ENCODE results near the gene ZNF213. TPM values are rescaled to one million over a fixed set of nuclear protein-coding genes. Genes with fewer than 3 reads are reported as not detected.

ZNF213 gene
- total RNA-seq, 4 donors from 2014 or later, result 0.77 to 101 (median 11.1) TPM

DNA sequence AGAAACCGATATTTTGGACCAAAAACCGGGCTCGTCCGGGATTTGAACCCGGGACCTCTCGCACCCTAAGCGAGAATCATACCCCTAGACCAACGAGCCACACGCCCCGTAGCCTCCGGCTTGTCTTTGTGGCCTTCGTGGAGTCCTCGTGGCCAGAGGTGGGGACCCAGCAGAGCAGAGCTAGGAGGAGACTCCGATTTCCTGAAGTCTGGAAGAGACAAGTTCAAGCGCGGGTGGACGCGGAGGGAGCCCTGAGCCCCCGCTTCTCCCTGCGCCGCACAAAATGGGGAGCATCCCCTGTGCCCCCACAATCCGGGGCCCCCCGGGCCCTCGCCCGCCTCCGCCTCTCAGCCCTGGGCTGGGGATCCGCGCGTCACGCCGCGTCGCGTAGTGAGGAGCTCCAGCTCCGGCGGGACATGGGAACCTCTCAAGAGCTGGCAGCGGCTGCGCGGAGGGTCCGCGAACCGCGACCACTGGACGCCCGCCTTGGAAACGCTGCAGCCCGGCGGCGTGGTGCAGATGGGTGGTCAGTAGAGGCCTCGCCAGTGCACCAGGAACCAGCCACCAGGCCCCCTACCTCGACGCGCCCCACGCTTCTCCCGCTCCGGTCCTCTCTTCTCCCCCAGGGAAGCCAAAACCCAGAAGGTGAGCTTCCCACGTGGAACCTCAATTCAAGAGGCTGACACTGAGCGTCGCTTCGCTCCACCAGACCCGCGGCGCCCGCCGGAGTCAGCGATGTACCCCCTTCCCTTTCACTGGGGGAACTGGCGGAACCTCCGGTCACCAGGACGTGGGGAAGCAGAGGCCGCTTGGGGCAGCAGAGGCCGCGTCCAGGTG is 48.0 kb downstream of the ZNF213 start:
- H3K4me1 ChIP-seq, result no peaks in the 10 kb centered on the region
- intact Hi-C loops (cut with DNase I; ENCODE audit: low total_unique reads), result no loop called here
- TF ChIP-seq POLR2A (IDR thresholded peaks at IDR 0.05), result no peak
- TF ChIP-seq, protein P1, sequence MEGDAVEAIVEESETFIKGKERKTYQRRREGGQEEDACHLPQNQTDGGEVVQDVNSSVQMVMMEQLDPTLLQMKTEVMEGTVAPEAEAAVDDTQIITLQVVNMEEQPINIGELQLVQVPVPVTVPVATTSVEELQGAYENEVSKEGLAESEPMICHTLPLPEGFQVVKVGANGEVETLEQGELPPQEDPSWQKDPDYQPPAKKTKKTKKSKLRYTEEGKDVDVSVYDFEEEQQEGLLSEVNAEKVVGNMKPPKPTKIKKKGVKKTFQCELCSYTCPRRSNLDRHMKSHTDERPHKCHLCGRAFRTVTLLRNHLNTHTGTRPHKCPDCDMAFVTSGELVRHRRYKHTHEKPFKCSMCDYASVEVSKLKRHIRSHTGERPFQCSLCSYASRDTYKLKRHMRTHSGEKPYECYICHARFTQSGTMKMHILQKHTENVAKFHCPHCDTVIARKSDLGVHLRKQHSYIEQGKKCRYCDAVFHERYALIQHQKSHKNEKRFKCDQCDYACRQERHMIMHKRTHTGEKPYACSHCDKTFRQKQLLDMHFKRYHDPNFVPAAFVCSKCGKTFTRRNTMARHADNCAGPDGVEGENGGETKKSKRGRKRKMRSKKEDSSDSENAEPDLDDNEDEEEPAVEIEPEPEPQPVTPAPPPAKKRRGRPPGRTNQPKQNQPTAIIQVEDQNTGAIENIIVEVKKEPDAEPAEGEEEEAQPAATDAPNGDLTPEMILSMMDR (IDR thresholded peaks at IDR 0.05), result peak in 1 of 4 experiments; percentile 16
- no peaks in the 10 kb centered on the region for H3K9me3 ChIP-seq
- DNase-seq, result no peak
- H3K27ac ChIP-seq, result no peak overlapping the region
- no peaks in the 10 kb centered on the region for H3K36me3 ChIP-seq
- H3K4me3 ChIP-seq, result no peak overlapping the region
- H3K27me3 ChIP-seq, result peaks cover 4 to 51% of the 10 kb centered on the region in 2 donors

DNA sequence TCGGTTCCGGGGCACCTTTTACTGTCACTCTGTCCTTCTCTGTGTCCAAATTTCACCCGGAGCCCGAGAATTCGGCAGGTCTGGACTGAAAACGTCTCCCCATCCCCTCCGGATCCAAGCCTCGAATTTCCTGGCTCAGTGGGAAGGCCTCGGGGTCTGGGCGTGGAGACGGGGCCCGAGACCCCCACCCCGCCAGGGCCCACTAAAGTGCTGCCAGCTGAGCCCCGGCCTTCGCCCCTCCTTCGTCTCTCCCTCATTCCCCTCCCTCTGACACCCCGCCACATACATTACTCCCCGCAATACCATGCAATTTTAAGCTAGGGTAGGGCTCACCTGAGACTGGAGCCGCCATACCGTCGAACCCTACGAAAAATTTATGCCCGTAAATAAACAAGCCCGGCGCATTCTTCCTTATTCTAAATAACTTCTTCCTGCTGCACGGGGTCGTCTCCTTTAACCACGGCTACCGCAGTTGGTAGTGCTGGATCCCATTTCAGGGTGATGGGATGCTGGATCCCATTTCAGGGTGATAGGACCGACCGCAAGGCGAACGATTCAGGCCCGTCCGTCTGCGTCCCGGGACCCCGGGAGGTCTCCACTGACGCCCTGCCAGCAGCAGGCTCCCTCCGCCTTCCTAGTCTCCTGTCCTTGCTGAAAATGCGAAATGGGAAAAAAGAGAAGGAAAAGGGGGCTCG is 48.8 kb downstream of the ZNF213 start:
- intact Hi-C loops (cut with DNase I; ENCODE audit: low total_unique reads), result no loop called here
- Histone ChIP-seq H3K9me3 (no peaks in the 10 kb centered on the region), H3K27me3 (peaks cover 5 to 57% of the 10 kb centered on the region in 2 donors), H3K27ac (no peak overlapping the region), H3K4me1 (no peaks in the 10 kb centered on the region), H3K4me3 (no peak overlapping the region), H3K36me3 (no peaks in the 10 kb centered on the region)
- DNase-seq, result no peak
- TF ChIP-seq, protein P1 (IDR thresholded peaks at IDR 0.05), result peak in 1 of 4 experiments; percentile 12
- TF ChIP-seq POLR2A (IDR thresholded peaks at IDR 0.05), result no peak

DNA sequence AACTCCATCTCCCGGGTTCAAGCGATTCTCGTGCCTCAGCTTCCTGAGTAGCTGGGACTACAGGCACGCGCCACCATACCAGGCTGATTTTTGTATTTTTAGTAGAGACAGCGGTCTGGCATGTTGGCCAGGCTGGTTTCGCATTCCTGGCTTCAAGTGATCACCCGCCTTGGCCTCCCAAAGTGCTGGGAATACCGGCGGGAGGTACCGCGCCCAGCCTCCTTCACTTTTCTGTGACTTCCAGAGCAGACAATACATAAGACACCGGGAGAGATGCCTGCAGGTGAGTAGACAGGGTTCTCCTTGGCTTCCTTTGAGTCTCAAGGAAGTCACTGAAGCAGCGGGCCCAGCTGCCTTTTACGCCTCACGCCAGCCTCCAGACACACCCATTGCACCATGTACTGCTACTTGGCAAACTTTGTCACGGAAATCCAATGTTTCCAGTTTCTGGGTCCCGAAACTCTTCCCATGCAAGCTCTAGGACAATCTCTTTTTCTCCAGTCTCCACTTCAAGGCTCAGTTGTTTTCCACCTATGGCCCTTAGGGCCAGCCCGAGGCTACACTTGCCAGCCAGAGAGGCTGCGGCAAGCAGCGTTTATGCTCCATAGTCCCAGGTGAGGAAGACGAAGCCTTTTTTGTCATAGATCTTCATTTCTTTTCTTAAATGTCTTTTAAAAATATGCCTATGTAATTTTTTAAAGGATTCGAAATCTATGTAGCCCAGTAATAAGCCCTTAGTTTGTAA is 52.3 kb downstream of the ZNF213 start:
- no peaks in the 10 kb centered on the region for H3K9me3 ChIP-seq
- intact Hi-C loops (cut with DNase I; ENCODE audit: low total_unique reads), result no loop called here
- TF ChIP-seq, protein P1 (IDR thresholded peaks at IDR 0.05), result no peak
- no peak for TF ChIP-seq POLR2A (IDR thresholded peaks at IDR 0.05)
- no peak for DNase-seq
- H3K4me3 ChIP-seq, result no peak overlapping the region
- H3K36me3 ChIP-seq, result no peaks in the 10 kb centered on the region
- H3K27ac ChIP-seq, result no peak overlapping the region
- peaks cover 22 to 73% of the 10 kb centered on the region in 2 donors for H3K27me3 ChIP-seq
- H3K4me1 ChIP-seq, result no peaks in the 10 kb centered on the region

DNA sequence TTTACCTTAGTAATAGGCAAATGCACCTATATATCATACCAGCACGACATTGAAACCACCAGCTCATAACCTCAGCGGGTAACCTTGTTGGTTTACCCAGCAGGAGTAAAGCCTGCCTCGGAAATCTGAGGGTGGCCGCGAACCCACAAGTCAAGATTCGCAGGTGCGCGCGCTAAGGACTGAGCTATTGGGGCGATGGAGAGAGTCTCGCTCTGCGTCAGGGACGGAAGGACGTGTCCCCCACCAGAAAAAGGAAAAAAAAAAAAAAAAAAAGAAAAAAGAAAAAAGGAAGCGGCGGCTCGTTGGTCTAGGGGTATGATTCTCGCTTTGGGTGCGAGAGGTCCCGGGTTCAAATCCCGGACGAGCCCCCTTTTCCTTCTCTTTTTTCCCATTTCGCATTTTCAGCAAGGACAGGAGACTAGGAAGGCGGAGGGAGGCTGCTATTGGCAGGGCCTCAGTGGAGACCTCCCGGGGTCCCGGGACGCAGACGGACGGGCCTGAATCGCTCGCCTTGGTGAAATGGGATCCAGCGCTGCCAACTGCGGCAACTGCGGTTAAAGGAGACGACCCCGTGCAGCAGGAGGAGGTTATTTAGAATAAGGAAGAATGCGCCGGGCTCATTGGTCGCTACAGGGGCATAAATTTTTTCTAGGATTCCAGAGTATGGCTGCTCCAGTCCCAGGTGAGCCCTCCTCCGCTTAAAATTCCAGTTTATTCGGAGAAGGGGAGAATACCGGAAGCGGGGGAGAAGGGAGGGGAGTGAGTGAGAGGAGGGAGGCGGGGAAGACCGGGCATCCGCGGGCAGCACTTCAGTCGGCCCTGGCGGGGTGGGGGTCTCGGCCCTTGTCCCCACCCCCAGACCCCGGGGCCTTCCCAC is 53.2 kb downstream of the ZNF213 start, which contains the start of gene OR1F1:
Gene OR1F1 (plus strand): TSS at position 407 of the 877 bp plus-strand sequence.
- TF ChIP-seq POLR2A (IDR thresholded peaks at IDR 0.05), result no peak
- TF ChIP-seq, protein P1 (IDR thresholded peaks at IDR 0.05), result no peak
- no peak for DNase-seq
- Histone ChIP-seq H3K36me3 (no peaks in the 10 kb centered on the region), H3K27me3 (peaks cover 19 to 73% of the 10 kb centered on the region in 2 donors), H3K9me3 (no peaks in the 10 kb centered on the region), H3K4me3 (no peak within 1 kb of the TSS), H3K27ac (no peak within 1 kb of the TSS), H3K4me1 (no peaks in the 10 kb centered on the region)
- intact Hi-C loops (cut with DNase I; ENCODE audit: low total_unique reads), result no loop called here
